Measurements from ENCODE around the gene MYO1D.

DNA sequence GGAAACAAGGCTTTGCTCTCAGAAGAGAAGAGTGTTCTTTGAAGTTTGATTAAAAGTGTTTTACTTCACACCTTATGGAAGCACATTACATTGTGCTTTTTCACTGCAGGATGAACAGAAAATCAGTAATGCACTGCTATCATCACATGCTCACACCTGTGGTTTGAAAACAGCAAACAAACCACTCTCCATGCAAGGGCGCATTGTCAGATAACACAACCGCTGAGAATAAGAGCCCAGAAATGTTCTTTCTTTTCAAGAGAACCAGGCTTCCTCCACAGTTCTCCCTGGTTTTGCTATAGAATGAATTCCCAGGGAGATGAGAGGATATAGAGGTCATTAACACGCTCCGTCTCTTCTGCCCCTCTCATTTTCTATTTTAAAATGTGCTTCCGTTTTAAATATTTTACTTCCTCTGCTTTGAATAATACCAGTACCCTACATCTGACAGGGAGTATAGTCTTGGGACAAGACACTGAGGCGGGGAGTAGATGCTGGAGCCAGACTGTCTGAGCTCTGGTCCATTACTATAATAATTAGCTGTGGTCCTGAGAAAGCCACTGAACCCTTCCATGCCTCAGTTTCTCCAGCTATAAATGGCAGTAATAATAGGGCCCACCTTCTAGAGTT is 318.5 kb downstream of the MYO1D start:
- TF ChIP-seq CTCF (IDR thresholded peaks at IDR 0.05; ENCODE audit: low read depth, low read length) (no peak), EZH2phosphoT487 (IDR thresholded peaks at IDR 0.05; ENCODE audit: low read depth) (no peak)

All from OCI-LY3 (cell line).